ENCODE measurements around the gene SORBS1.

GRCh38 chr10:95352684-95353083, 208.5 kb downstream of the SORBS1 start:
- TF ChIP-seq CTCF (IDR thresholded peaks at IDR 0.05) = no peak
- no peak for TF ChIP-seq EZH2 (IDR thresholded peaks at IDR 0.05)
- TF ChIP-seq EZH2phosphoT487 (IDR thresholded peaks at IDR 0.05) = no peak

All from neural progenitor cell (in vitro differentiated cells).